Esophagus squamous epithelium (tissue), 4 donors: Measurements from ENCODE around the gene CPB1.

Experiments
- CTCF ChIP-seq, 6 experiments: fragments of 450-650 bp in 4 of 6; fragments of 200-600 bp in 2 of 6; sonication (generic) in 2 of 6; IDR thresholded peaks; one replicate each; pipeline ENCODE4 v1.5.1; 2016 to 2019; ENCODE audit warnings: antibody characterized with exemption in 6 of 6, mild to moderate bottlenecking in 4 of 6, moderate library complexity in 4 of 6
- POLR2A ChIP-seq, 4 donors: fragments of 450-650 bp; IDR thresholded peaks; one replicate each; pipeline ENCODE4 v1.6.1; 2017; ENCODE audit warnings: antibody characterized with exemption in 4 of 4, mild to moderate bottlenecking in 4 of 4, moderate library complexity in 3 of 4

- TF ChIP-seq CTCF (IDR thresholded peaks at IDR 0.05): no peak
- no peak for TF ChIP-seq POLR2A (IDR thresholded peaks at IDR 0.05)
These were observed 2.3 kb downstream of the CPB1 start for GRCh38 chr3:148829926-148830325.
